ENCODE data around the gene DUSP16. TPM values are rescaled to one million over a fixed set of nuclear protein-coding genes. Genes with fewer than 3 reads are reported as not detected.
"Not testable (repeated sequence)": the region's sequence is repeated elsewhere in the genome, so short reads cannot be mapped to it uniquely, and the experiment has no call there.

Gene DUSP16
- polyA plus RNA-seq, 2 donors = 6.3 to 9.2 TPM

GRCh38 chr12:12527820-12528296, 34.8 kb downstream of the DUSP16 start:
- WGBS, 2 donors = 79 to 94% methylated on average over 5 of the region's 5 CpGs
- no peaks in the 10 kb centered on the region for H3K27me3 ChIP-seq (ENCODE audit: control insufficient read depth in 1 of 2, insufficient read depth in 2 of 2, low read length in 2 of 2)
- H3K27ac ChIP-seq (ENCODE audit: low read depth in 2 of 2, low read length in 1 of 2) = no peak overlapping the region
- peaks cover 2 to 6% of the 10 kb centered on the region in 2 donors for H3K4me1 ChIP-seq (ENCODE audit: control insufficient read depth in 2 of 2, insufficient read depth in 2 of 2, low read length in 1 of 2)
- H3K36me3 ChIP-seq (ENCODE audit: control insufficient read depth in 2 of 2, insufficient read depth in 2 of 2, low read length in 1 of 2) = no peaks in the 10 kb centered on the region
- no peak overlapping the region for H3K4me3 ChIP-seq (ENCODE audit: low read depth in 1 of 2, low read length in 2 of 2)
- no peaks in the 10 kb centered on the region for H3K9me3 ChIP-seq (ENCODE audit: control insufficient read depth in 2 of 2, insufficient read depth in 1 of 2, low read depth in 1 of 2, low read length in 1 of 2)

DNA sequence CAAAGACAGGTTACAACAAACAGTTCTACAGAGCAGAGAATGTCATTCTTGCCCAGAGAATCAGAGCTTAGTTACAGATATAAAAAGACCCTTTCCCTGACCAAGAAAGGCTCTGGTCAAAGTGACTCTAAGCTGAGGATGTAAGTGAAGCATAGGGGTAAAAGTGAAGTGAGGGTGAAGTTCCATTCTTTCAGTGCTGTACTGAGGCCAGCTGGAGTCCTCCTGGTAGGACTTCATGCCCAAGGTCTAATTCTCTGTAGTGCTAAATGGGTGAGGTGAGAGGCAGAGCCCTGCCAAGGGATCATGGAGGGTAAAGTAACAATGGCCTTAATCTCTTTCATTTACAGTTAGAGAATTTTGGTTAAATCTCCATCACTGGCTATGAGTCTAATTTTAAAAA, 38.5 kb downstream of the DUSP16 start:
- peaks cover 2 to 6% of the 10 kb centered on the region in 2 donors for H3K4me1 ChIP-seq (ENCODE audit: control insufficient read depth in 2 of 2, insufficient read depth in 2 of 2, low read length in 1 of 2)

DNA sequence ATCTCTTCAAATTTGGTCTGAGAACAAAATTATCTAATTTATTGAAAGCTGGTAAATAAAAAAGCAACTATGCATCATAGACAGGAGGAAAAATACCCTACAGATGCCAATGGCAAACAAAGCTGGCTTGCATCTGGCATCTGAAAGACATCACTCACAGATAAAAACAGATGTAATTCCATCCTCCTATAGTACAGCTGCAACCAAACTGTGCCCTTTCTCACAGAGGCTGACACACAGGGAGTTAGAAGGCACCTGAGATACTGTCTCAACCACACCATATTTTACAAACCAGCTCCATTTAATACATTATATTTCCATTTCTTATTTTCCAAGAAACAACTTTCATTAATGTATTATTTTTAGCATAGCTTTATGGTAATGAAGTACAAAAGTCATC, 39.4 kb downstream of the DUSP16 start:
- Histone ChIP-seq H3K4me3 (ENCODE audit: low read depth in 1 of 2, low read length in 2 of 2) (no peak overlapping the region), H3K9me3 (ENCODE audit: control insufficient read depth in 2 of 2, insufficient read depth in 1 of 2, low read depth in 1 of 2, low read length in 1 of 2) (no peaks in the 10 kb centered on the region), H3K36me3 (ENCODE audit: control insufficient read depth in 2 of 2, insufficient read depth in 2 of 2, low read length in 1 of 2) (no peaks in the 10 kb centered on the region), H3K4me1 (ENCODE audit: control insufficient read depth in 2 of 2, insufficient read depth in 2 of 2, low read length in 1 of 2) (peaks cover 2 to 6% of the 10 kb centered on the region in 2 donors), H3K27ac (ENCODE audit: low read depth in 2 of 2, low read length in 1 of 2) (no peak overlapping the region), H3K27me3 (ENCODE audit: control insufficient read depth in 1 of 2, insufficient read depth in 2 of 2, low read length in 2 of 2) (no peaks in the 10 kb centered on the region)

More for the DNA sequence above, 38.5 kb downstream of the DUSP16 start:
- Histone ChIP-seq H3K9me3 (ENCODE audit: control insufficient read depth in 2 of 2, insufficient read depth in 1 of 2, low read depth in 1 of 2, low read length in 1 of 2) (no peaks in the 10 kb centered on the region), H3K4me3 (ENCODE audit: low read depth in 1 of 2, low read length in 2 of 2) (no peak overlapping the region), H3K27me3 (ENCODE audit: control insufficient read depth in 1 of 2, insufficient read depth in 2 of 2, low read length in 2 of 2) (no peaks in the 10 kb centered on the region), H3K36me3 (ENCODE audit: control insufficient read depth in 2 of 2, insufficient read depth in 2 of 2, low read length in 1 of 2) (no peaks in the 10 kb centered on the region), H3K27ac (ENCODE audit: low read depth in 2 of 2, low read length in 1 of 2) (no peak overlapping the region)

- H3K27me3 ChIP-seq (ENCODE audit: control insufficient read depth in 1 of 2, insufficient read depth in 2 of 2, low read length in 2 of 2); H3K4me3 ChIP-seq (ENCODE audit: low read depth in 1 of 2, low read length in 2 of 2); H3K9me3 ChIP-seq (ENCODE audit: control insufficient read depth in 2 of 2, insufficient read depth in 1 of 2, low read depth in 1 of 2, low read length in 1 of 2); H3K27ac ChIP-seq (ENCODE audit: low read depth in 2 of 2, low read length in 1 of 2); H3K4me1 ChIP-seq (ENCODE audit: control insufficient read depth in 2 of 2, insufficient read depth in 2 of 2, low read length in 1 of 2); H3K36me3 ChIP-seq (ENCODE audit: control insufficient read depth in 2 of 2, insufficient read depth in 2 of 2, low read length in 1 of 2): not testable (repeated sequence)
- 96 to 97% methylated on average over 4 of the region's 4 CpGs for WGBS, 2 donors
These were observed 40.0 kb downstream of the DUSP16 start for GRCh38 chr12:12522657-12523056.

DNA sequence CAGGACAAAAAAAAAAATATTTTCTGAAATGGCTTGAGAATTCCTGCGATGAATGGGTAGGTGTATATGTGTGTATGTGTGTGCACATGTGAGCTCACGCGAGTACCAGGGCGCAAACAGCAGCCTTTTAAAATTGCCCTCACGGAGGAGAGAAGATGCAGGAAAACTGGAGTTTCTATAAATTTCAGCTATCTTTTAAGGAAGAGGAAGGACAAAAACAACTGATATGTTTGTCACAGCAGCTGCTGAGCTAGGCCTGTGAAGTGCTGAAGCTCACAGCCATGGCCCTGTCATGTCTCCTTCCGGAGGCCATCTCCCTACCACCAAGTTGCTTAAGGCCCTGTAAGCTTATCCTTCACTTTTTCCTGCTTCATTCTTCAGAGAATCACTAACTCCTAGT, 40.8 kb downstream of the DUSP16 start:
- no peaks in the 10 kb centered on the region for H3K4me1 ChIP-seq (ENCODE audit: control insufficient read depth in 2 of 2, insufficient read depth in 2 of 2, low read length in 1 of 2)
- H3K27me3 ChIP-seq (ENCODE audit: control insufficient read depth in 1 of 2, insufficient read depth in 2 of 2, low read length in 2 of 2) = no peaks in the 10 kb centered on the region
- peaks cover 0 to 3% of the 10 kb centered on the region in 2 donors for H3K36me3 ChIP-seq (ENCODE audit: control insufficient read depth in 2 of 2, insufficient read depth in 2 of 2, low read length in 1 of 2)
- H3K4me3 ChIP-seq (ENCODE audit: low read depth in 1 of 2, low read length in 2 of 2) = no peak overlapping the region
- whole genome bisulfite sequencing, 2 donors = 81 to 87% methylated on average over 6 of the region's 6 CpGs
- no peak overlapping the region for H3K27ac ChIP-seq (ENCODE audit: low read depth in 2 of 2, low read length in 1 of 2)
- H3K9me3 ChIP-seq (ENCODE audit: control insufficient read depth in 2 of 2, insufficient read depth in 1 of 2, low read depth in 1 of 2, low read length in 1 of 2) = no peaks in the 10 kb centered on the region

GRCh38 chr12:12521044-12521485, 41.6 kb downstream of the DUSP16 start:
- Histone ChIP-seq H3K9me3 (ENCODE audit: control insufficient read depth in 2 of 2, insufficient read depth in 1 of 2, low read depth in 1 of 2, low read length in 1 of 2) (no peaks in the 10 kb centered on the region), H3K4me3 (ENCODE audit: low read depth in 1 of 2, low read length in 2 of 2) (no peak overlapping the region), H3K27ac (ENCODE audit: low read depth in 2 of 2, low read length in 1 of 2) (no peak overlapping the region), H3K4me1 (ENCODE audit: control insufficient read depth in 2 of 2, insufficient read depth in 2 of 2, low read length in 1 of 2) (no peaks in the 10 kb centered on the region), H3K27me3 (ENCODE audit: control insufficient read depth in 1 of 2, insufficient read depth in 2 of 2, low read length in 2 of 2) (no peaks in the 10 kb centered on the region), H3K36me3 (ENCODE audit: control insufficient read depth in 2 of 2, insufficient read depth in 2 of 2, low read length in 1 of 2) (peaks cover 0 to 3% of the 10 kb centered on the region in 2 donors)
- WGBS, 2 donors = 78 to 86% methylated on average over 8 of the region's 8 CpGs

DNA sequence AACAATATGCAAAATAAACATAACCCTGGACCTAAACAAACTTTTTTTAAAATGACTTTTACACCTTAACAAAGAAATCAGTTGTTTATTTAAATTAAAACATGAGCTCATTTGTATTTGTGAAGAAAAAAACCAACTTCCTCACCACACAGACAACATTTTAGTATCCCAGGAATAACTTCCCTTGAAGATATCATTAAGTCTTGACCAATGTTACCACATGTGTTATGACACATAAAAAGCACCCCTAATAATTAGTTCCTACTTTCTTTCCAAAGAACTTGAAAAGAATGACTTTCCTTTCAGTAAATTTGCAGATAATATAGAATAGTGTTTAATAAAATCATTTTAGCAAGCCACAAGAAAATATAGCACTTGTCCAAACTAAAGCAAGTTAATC, 42.4 kb downstream of the DUSP16 start:
- Histone ChIP-seq H3K4me3 (ENCODE audit: low read depth in 1 of 2, low read length in 2 of 2) (no peak overlapping the region), H3K36me3 (ENCODE audit: control insufficient read depth in 2 of 2, insufficient read depth in 2 of 2, low read length in 1 of 2) (peaks cover 0 to 3% of the 10 kb centered on the region in 2 donors), H3K4me1 (ENCODE audit: control insufficient read depth in 2 of 2, insufficient read depth in 2 of 2, low read length in 1 of 2) (no peaks in the 10 kb centered on the region), H3K9me3 (ENCODE audit: control insufficient read depth in 2 of 2, insufficient read depth in 1 of 2, low read depth in 1 of 2, low read length in 1 of 2) (no peaks in the 10 kb centered on the region), H3K27me3 (ENCODE audit: control insufficient read depth in 1 of 2, insufficient read depth in 2 of 2, low read length in 2 of 2) (no peaks in the 10 kb centered on the region), H3K27ac (ENCODE audit: low read depth in 2 of 2, low read length in 1 of 2) (no peak overlapping the region)

DNA sequence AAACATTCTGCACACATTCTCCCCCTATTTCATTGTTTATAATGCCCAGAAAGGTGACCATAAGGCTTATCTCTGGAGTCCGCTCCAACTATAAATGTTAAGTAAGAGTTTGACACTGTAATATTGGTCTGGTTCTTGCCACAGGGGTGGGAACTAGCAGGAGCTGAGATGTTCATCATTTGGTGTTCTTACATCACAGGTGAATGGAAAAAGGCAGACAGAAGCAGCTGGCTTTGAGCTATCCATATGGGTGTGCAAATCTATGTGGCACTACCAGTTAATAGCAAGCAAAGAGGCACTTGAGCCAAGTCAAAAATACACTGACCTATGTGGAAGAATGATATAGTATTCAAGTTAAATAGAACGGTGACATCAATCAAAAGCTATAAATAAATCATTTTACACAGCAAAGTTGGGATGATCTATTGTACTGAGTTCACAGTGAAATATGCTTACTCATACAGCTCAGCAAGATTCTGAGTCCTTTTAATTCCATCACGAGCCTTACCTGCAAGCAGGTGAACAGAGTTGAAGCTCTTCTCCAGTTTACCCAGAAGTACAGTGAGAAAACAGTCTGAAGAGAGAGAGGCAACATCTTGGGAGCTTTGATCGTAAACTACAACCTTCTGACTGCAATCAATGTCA, 43.2 kb downstream of the DUSP16 start:
- WGBS, 2 donors = 64 to 75% methylated on average over 4 of the region's 4 CpGs
- H3K27ac ChIP-seq (ENCODE audit: low read depth in 2 of 2, low read length in 1 of 2) = no peak overlapping the region
- peaks cover 0 to 3% of the 10 kb centered on the region in 2 donors for H3K36me3 ChIP-seq (ENCODE audit: control insufficient read depth in 2 of 2, insufficient read depth in 2 of 2, low read length in 1 of 2)

DNA sequence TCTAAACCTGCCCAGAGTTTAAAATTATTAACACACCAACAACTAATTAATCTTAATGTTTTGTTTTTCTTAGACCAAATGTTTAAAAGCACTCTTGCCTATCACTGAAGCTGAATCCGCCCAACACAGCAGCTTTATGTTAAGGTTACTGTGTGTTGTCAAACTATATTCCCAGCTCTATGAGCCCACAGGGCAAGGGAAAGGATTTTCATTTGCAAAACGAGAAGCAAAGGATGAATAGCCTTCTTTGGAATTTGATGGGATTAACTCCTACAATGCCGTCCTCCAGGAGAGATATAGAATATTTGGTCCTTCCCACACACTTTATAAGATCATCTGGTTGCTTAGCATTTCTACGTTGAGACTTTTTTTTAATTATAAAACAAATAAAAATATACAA, 43.7 kb downstream of the DUSP16 start:
- WGBS, 2 donors = 63 to 64% methylated on average over 4 of the region's 4 CpGs

More for the DNA sequence above, 43.2 kb downstream of the DUSP16 start:
- H3K4me1 ChIP-seq (ENCODE audit: control insufficient read depth in 2 of 2, insufficient read depth in 2 of 2, low read length in 1 of 2) = no peaks in the 10 kb centered on the region
- no peak overlapping the region for H3K4me3 ChIP-seq (ENCODE audit: low read depth in 1 of 2, low read length in 2 of 2)
- H3K9me3 ChIP-seq (ENCODE audit: control insufficient read depth in 2 of 2, insufficient read depth in 1 of 2, low read depth in 1 of 2, low read length in 1 of 2) = no peaks in the 10 kb centered on the region
- no peaks in the 10 kb centered on the region for H3K27me3 ChIP-seq (ENCODE audit: control insufficient read depth in 1 of 2, insufficient read depth in 2 of 2, low read length in 2 of 2)

DNA sequence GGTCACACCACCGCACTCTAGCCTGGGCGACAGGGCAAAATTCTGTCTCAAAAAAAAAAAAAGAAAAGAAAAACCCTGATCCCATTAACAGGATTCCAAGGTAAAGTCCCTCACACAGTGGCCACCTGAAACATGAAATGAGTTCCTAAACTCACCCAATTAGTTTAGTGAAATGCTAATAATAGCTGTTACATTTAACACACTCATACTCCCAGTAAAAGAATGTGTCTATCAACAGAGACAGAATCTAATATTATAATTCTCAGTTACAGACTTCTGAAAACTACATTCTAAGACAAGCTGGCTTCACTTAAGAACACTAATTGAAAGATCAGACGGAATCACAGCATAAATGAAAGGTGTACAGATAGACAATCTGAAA, 44.2 kb downstream of the DUSP16 start:
- H3K9me3 ChIP-seq (ENCODE audit: control insufficient read depth in 2 of 2, insufficient read depth in 1 of 2, low read depth in 1 of 2, low read length in 1 of 2) = no peaks in the 10 kb centered on the region
- H3K36me3 ChIP-seq (ENCODE audit: control insufficient read depth in 2 of 2, insufficient read depth in 2 of 2, low read length in 1 of 2) = peaks cover 0 to 3% of the 10 kb centered on the region in 2 donors
- no peak overlapping the region for H3K27ac ChIP-seq (ENCODE audit: low read depth in 2 of 2, low read length in 1 of 2)
- no peaks in the 10 kb centered on the region for H3K4me1 ChIP-seq (ENCODE audit: control insufficient read depth in 2 of 2, insufficient read depth in 2 of 2, low read length in 1 of 2)
- no peak overlapping the region for H3K4me3 ChIP-seq (ENCODE audit: low read depth in 1 of 2, low read length in 2 of 2)
- no peaks in the 10 kb centered on the region for H3K27me3 ChIP-seq (ENCODE audit: control insufficient read depth in 1 of 2, insufficient read depth in 2 of 2, low read length in 2 of 2)
- 92 to 97% methylated on average over 3 of the region's 3 CpGs for WGBS, 2 donors

More for the DNA sequence above, 43.7 kb downstream of the DUSP16 start:
- H3K27me3 ChIP-seq (ENCODE audit: control insufficient read depth in 1 of 2, insufficient read depth in 2 of 2, low read length in 2 of 2) = no peaks in the 10 kb centered on the region
- H3K27ac ChIP-seq (ENCODE audit: low read depth in 2 of 2, low read length in 1 of 2) = no peak overlapping the region
- H3K4me1 ChIP-seq (ENCODE audit: control insufficient read depth in 2 of 2, insufficient read depth in 2 of 2, low read length in 1 of 2) = no peaks in the 10 kb centered on the region
- H3K36me3 ChIP-seq (ENCODE audit: control insufficient read depth in 2 of 2, insufficient read depth in 2 of 2, low read length in 1 of 2) = peaks cover 0 to 3% of the 10 kb centered on the region in 2 donors
- no peak overlapping the region for H3K4me3 ChIP-seq (ENCODE audit: low read depth in 1 of 2, low read length in 2 of 2)
- H3K9me3 ChIP-seq (ENCODE audit: control insufficient read depth in 2 of 2, insufficient read depth in 1 of 2, low read depth in 1 of 2, low read length in 1 of 2) = no peaks in the 10 kb centered on the region
